ENCODE measurements around the gene ROR2.

The ROR2 gene

DNA sequence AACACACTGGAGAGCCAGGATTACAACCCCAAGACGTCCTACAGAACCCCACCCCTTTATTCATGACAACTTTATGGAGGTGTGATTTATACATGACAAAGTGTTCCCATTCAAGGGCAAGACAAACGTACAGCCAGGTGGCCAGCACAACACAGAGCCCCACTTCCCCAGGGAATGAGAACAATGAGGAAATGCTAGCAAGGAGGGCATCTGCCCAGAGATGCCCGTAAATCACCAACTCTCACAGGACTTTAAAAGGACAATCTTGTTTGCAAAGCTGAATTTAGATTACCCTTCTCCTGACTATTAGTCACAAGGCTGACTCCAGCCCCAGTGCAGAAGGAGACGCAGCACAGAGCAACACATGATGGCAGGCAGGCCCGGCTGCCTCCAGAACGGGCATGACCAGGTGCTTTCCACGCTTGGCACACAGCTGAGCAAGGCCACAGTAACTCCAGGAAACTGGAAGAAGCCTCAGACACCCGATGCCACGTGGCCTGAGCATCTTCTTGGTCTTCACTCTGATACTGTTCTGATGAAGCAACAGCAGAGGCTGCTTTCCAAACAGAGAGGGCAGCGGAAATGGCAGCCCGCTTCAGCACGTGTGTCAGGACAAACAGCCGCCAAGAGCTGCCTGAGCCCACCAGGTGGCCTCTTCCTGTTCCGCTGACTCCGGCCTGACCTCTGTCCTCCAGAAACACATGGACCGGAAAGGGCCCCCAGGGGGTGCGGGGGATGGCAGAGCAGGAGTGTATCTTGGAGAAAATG, 51.4 kb downstream of the ROR2 start:
- H3K4me3 ChIP-seq = no peak overlapping the region
- no peak overlapping the region for H3K9ac ChIP-seq (ENCODE audit: insufficient read length)
- no peaks in the 10 kb centered on the region for H3K9me3 ChIP-seq (ENCODE audit: low read depth, low read length)
- no peak for DNase-seq (ENCODE audit: low read depth, low spot score)
- TF ChIP-seq EZH2 (IDR thresholded peaks at IDR 0.05) (no peak), FOXP2 (optimal IDR thresholded peaks at IDR 0.05; ENCODE audit: control extremely low read depth, extremely low read length, insufficient read depth) (no peak), POLR2AphosphoS5 (IDR thresholded peaks at IDR 0.05; ENCODE audit: borderline replicate concordance, low read depth, low read length) (peak; percentile 22; the same call in 1 of the 2 replicates)
- H3K27ac ChIP-seq = no peak overlapping the region
- H3K36me3 ChIP-seq (ENCODE audit: insufficient read depth, low read length) = no peaks in the 10 kb centered on the region

DNA sequence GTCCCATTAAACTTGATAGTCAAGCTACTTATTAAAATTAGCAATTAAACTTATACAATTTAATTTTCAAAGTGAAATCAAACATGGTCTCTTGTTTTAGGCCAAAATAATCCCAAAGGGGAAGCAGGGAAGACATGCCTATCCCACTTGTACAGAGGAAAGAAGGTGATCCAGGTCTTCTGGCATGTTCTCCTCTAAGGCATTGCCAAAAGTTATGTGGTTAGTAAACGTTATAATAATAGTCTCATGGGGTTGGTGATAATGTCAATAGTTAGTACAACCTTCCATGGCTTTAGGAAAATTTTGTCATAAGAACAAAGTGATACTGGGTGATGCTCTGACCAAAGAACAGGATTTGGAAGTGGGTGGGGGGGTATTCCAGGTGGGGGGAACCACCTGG, 52.8 kb downstream of the ROR2 start:
- Histone ChIP-seq H3K9me3 (ENCODE audit: low read depth, low read length) (no peaks in the 10 kb centered on the region), H3K36me3 (ENCODE audit: insufficient read depth, low read length) (no peaks in the 10 kb centered on the region), H3K4me3 (no peak overlapping the region), H3K27ac (no peak overlapping the region), H3K9ac (ENCODE audit: insufficient read length) (no peak overlapping the region)
- no peak for TF ChIP-seq EZH2 (IDR thresholded peaks at IDR 0.05)
- no peak for TF ChIP-seq POLR2AphosphoS5 (IDR thresholded peaks at IDR 0.05; ENCODE audit: borderline replicate concordance, low read depth, low read length)
- no peak for TF ChIP-seq FOXP2 (optimal IDR thresholded peaks at IDR 0.05; ENCODE audit: control extremely low read depth, extremely low read length, insufficient read depth)
- DNase-seq (ENCODE audit: low read depth, low spot score) = no peak

DNA sequence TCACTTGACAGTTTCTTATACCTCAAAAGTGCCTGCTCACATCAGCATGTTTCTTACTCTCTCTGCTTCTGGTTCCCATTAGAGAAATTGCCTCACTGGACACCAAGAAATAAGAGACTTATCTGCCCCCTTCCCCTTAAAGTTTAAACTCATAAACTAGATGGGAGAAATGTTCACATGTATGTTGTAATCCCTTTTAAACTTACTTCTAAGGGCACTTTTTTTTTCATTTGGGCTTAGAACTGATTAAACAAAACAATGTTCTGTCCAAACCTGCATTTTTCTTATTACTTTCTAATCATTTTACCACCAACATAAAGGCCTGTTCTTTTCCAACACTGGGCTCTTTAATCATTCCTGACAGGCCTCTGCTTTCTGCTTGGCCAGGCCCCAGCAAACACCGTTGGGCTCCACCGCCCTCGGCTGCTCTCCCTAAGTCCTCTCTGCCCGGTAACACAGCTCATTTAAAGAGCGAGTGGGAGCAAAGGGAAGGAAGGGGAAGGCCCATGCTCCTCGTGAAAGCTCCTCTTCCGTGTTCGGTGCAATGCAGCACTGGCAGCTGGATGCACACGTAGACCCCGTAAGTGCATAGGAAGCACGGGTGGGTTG, 53.4 kb downstream of the ROR2 start:
- no peak for TF ChIP-seq EZH2 (IDR thresholded peaks at IDR 0.05)
- no peak for TF ChIP-seq FOXP2 (optimal IDR thresholded peaks at IDR 0.05; ENCODE audit: control extremely low read depth, extremely low read length, insufficient read depth)
- no peak for TF ChIP-seq POLR2AphosphoS5 (IDR thresholded peaks at IDR 0.05; ENCODE audit: borderline replicate concordance, low read depth, low read length)
- no peak for DNase-seq (ENCODE audit: low read depth, low spot score)
- no peak overlapping the region for H3K9ac ChIP-seq (ENCODE audit: insufficient read length)
- H3K9me3 ChIP-seq (ENCODE audit: low read depth, low read length) = no peaks in the 10 kb centered on the region
- no peaks in the 10 kb centered on the region for H3K36me3 ChIP-seq (ENCODE audit: insufficient read depth, low read length)
- no peak overlapping the region for H3K4me3 ChIP-seq
- peak overlapping the region; percentile 61 for H3K27ac ChIP-seq

GRCh38 chr9:91896097-91896496, 53.9 kb downstream of the ROR2 start:
- no peaks in the 10 kb centered on the region for H3K36me3 ChIP-seq (ENCODE audit: insufficient read depth, low read length)
- H3K9ac ChIP-seq (ENCODE audit: insufficient read length) = no peak overlapping the region
- H3K9me3 ChIP-seq (ENCODE audit: low read depth, low read length) = no peaks in the 10 kb centered on the region
- no peak overlapping the region for H3K4me3 ChIP-seq
- TF ChIP-seq EZH2 (IDR thresholded peaks at IDR 0.05) (no peak), FOXP2 (optimal IDR thresholded peaks at IDR 0.05; ENCODE audit: control extremely low read depth, extremely low read length, insufficient read depth) (no peak), POLR2AphosphoS5 (IDR thresholded peaks at IDR 0.05; ENCODE audit: borderline replicate concordance, low read depth, low read length) (no peak)
- DNase-seq (ENCODE audit: low read depth, low spot score) = no peak
- H3K27ac ChIP-seq = no peak overlapping the region; the same call in 1 of the 2 replicates

- H3K9me3 ChIP-seq (ENCODE audit: low read depth, low read length) = no peaks in the 10 kb centered on the region
- DNase-seq (ENCODE audit: low read depth, low spot score) = no peak
- no peaks in the 10 kb centered on the region for H3K36me3 ChIP-seq (ENCODE audit: insufficient read depth, low read length)
- no peak overlapping the region for H3K27ac ChIP-seq
- H3K4me3 ChIP-seq = no peak overlapping the region
- no peak overlapping the region for H3K9ac ChIP-seq (ENCODE audit: insufficient read length)
- TF ChIP-seq FOXP2 (optimal IDR thresholded peaks at IDR 0.05; ENCODE audit: control extremely low read depth, extremely low read length, insufficient read depth) (no peak), EZH2 (IDR thresholded peaks at IDR 0.05) (no peak), POLR2AphosphoS5 (IDR thresholded peaks at IDR 0.05; ENCODE audit: borderline replicate concordance, low read depth, low read length) (no peak)
These were observed 55.5 kb downstream of the ROR2 start for GRCh38 chr9:91894536-91894935.

DNA sequence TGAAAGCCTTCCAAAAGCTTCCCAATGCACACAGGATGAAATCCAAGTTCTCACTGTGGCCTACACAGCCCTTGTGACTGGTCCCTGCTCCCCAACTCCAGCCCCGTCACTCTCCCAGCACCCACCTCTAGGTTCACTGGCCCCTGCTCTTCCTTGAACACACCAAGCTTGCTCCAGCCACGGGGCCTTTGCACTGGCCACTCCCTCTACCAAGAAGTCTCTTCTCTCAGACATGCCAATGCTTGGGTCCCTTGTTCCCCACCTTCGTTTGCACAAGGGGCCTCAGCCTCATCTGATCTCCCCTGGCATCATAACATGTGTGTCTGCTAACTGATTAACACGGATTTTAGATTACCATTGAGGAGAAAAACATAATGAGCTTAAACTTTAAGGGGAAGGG, 56.0 kb downstream of the ROR2 start:
- Histone ChIP-seq H3K4me3 (no peak overlapping the region), H3K9me3 (ENCODE audit: low read depth, low read length) (no peaks in the 10 kb centered on the region), H3K36me3 (ENCODE audit: insufficient read depth, low read length) (no peaks in the 10 kb centered on the region), H3K9ac (ENCODE audit: insufficient read length) (no peak overlapping the region), H3K27ac (no peak overlapping the region)
- DNase-seq (ENCODE audit: low read depth, low spot score) = no peak
- TF ChIP-seq EZH2 (IDR thresholded peaks at IDR 0.05) (no peak), POLR2AphosphoS5 (IDR thresholded peaks at IDR 0.05; ENCODE audit: borderline replicate concordance, low read depth, low read length) (no peak), FOXP2 (optimal IDR thresholded peaks at IDR 0.05; ENCODE audit: control extremely low read depth, extremely low read length, insufficient read depth) (no peak)

- H3K4me3 ChIP-seq = no peak overlapping the region
- H3K9ac ChIP-seq (ENCODE audit: insufficient read length) = no peak overlapping the region
- H3K9me3 ChIP-seq (ENCODE audit: low read depth, low read length) = no peaks in the 10 kb centered on the region
- no peak for TF ChIP-seq POLR2AphosphoS5 (IDR thresholded peaks at IDR 0.05; ENCODE audit: borderline replicate concordance, low read depth, low read length)
- no peak for TF ChIP-seq FOXP2 (optimal IDR thresholded peaks at IDR 0.05; ENCODE audit: control extremely low read depth, extremely low read length, insufficient read depth)
- TF ChIP-seq EZH2 (IDR thresholded peaks at IDR 0.05) = no peak
- no peak for DNase-seq (ENCODE audit: low read depth, low spot score)
- no peak overlapping the region for H3K27ac ChIP-seq
- no peaks in the 10 kb centered on the region for H3K36me3 ChIP-seq (ENCODE audit: insufficient read depth, low read length)
These were observed 58.1 kb downstream of the ROR2 start for GRCh38 chr9:91891915-91892314.

- H3K9ac ChIP-seq (ENCODE audit: insufficient read length) = peak overlapping the region; percentile 34
- DNase-seq (ENCODE audit: low read depth, low spot score) = no peak
These were observed 59.4 kb downstream of the ROR2 start for GRCh38 chr9:91890662-91891061.

More at GRCh38 chr9:91890662-91891061, 59.4 kb downstream of the ROR2 start:
- Histone ChIP-seq H3K9me3 (ENCODE audit: low read depth, low read length) (no peaks in the 10 kb centered on the region), H3K27ac (peak overlapping the region; percentile 87), H3K4me3 (peak overlapping the region; percentile 39; the same call in 1 of the 2 replicates), H3K36me3 (ENCODE audit: insufficient read depth, low read length) (no peaks in the 10 kb centered on the region)
- TF ChIP-seq POLR2AphosphoS5 (IDR thresholded peaks at IDR 0.05; ENCODE audit: borderline replicate concordance, low read depth, low read length) = no peak
- TF ChIP-seq FOXP2 (optimal IDR thresholded peaks at IDR 0.05; ENCODE audit: control extremely low read depth, extremely low read length, insufficient read depth) = no peak
- no peak for TF ChIP-seq EZH2 (IDR thresholded peaks at IDR 0.05)

All from SK-N-MC (cell line).